Measurements from ENCODE around the gene SALL2.

SALL2 gene

DNA sequence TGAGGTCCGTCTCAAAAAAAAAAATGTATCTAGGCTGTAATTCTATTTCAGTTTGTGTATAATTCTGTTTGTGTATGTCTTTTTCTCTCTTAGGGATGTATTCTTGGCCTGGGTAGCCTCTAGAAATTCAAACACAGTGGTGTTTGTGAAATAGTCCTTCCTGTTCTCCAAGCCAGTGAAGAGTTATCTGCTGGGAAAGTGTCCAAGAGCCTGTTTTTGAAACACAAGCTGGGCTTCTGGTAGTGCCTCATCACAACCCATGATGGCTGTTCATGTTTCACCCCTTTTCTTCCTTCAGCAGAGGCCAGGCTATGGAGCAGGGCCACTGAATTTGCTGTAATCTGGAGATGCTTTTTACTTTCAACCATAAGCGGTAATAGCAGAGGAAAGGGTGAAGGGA is 29.7 kb downstream of the SALL2 start:
- no peak for DNase-seq (ENCODE audit: low read depth, low spot score)
- H3K27ac ChIP-seq = no peak overlapping the region

- DNase-seq (ENCODE audit: low read depth, low spot score) = no peak
- peak overlapping the region; percentile 65 for H3K27ac ChIP-seq
Observed at GRCh38 chr14:21494902-21495762, 31.0 kb downstream of the SALL2 start.

DNA sequence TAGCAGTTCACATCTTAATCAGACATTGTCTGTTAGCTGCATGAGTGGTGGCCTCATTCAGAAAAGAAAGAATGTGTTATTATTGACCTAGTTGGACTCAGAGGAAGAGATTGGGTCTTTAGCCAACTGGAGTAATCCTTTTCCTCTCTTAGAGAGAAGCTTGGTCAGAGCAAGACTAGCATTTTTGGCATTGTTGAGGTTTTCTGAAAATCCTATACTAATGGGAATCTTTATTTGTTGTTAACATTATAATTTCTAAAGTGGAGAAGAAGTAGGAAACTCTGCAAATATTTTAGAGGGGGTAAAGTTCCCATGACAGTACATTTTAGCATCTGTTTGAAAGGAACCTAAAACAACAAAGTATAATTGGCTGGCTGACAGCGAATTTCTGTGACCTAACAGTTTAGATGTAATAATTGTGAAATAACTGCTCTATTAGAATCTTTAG is 39.5 kb downstream of the SALL2 start:
- no peak for DNase-seq (ENCODE audit: low read depth, low spot score)
- no peak overlapping the region for H3K27ac ChIP-seq

- peak; percentile 91 for DNase-seq (ENCODE audit: low read depth, low spot score)
Observed at GRCh38 chr14:21476925-21477681, 49.0 kb downstream of the SALL2 start, which contains the start of the genes RAB2B and TOX4. Gene RAB2B, minus strand, starts transcription at chr14:21476959. Its CDS starts 87 bp downstream, at chr14:21476872. Gene TOX4, plus strand, starts transcription at chr14:21477195. Its CDS starts 84 bp downstream, at chr14:21477279.

DNA sequence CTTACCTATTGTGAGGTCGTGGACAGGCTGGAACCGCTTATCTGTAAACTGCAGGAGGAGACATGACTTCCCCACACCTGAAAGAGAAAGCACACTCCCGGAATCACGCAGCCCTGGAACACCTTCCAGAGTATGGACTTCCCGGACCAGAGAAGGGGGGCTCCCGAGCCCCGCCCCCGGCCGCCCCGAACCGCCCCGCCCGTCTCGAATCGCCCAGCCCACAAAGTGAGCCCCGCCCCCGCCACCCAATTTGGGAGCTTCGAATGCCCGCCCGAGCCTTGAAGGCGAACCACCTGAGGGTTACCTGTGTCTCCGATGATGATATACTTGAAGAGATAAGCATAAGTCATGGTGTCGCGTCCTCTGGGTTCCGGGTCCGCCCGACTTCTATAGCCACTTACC is 49.6 kb downstream of the SALL2 start:
- no peak for DNase-seq (ENCODE audit: low read depth, low spot score)
- peak overlapping the region; percentile 79 for H3K27ac ChIP-seq

More at GRCh38 chr14:21476925-21477681, 49.0 kb downstream of the SALL2 start, which contains the start of the genes RAB2B and TOX4:
- H3K27ac ChIP-seq = peak within 1 kb of the TSS; percentile 79

DNA sequence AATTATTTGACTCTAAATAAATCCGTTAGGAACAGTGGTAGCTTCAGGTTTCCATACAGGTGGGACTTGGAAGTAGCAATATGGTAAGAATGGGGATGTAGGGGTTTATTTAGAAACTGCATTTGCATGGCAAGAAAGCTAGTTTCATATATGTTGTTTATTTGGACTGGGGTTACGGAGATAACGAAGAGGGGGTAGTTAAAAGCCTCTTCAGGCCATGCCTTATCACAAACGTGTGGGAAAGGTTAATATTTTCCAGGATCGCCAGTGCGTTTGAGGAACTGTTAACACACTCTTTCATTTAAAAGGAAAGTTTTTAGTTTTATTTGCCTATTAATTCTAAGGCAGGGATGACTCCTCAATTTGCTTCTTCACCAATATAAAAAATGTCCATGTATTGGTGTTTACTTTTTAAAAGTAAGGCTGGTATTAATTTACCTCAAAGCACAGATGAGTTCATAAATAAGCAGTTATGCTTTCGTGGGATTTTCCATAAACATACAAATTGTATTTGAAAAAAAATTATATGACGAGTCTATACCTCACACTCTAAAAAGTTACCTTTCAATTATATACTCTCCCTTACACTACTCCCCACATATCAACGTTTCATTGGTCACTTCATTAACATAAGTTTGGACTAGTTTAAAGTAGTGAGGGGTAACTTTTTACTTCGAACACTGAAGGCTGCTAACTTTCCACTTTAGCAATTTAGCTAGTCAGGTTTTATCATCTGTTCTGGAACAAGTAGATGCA is 50.2 kb downstream of the SALL2 start:
- DNase-seq (ENCODE audit: low read depth, low spot score) = no peak

More for the DNA sequence above, 50.2 kb downstream of the SALL2 start:
- H3K27ac ChIP-seq = peak overlapping the region; percentile 79
